Ovary (tissue), 3 donors: ENCODE results near the gene PPP4R3A.
"Not testable (repeated sequence)": the region's sequence is repeated elsewhere in the genome, so short reads cannot be mapped to it uniquely, and the experiment has no call there.

Source experiments
- EP300 ChIP-seq: sonication (generic); formaldehyde crosslinking; IDR thresholded peaks from one replicate; pipeline ENCODE4 v1.6.1; 2017; ENCODE audit warnings: antibody characterized with exemption
- POLR2A ChIP-seq: fragments of 450-650 bp; IDR thresholded peaks from one replicate; pipeline ENCODE4 v1.6.1; 2017; ENCODE audit warnings: antibody characterized with exemption, mild to moderate bottlenecking, moderate library complexity
- TF ChIP-seq, protein P1 (sequence below), 3 donors: fragments of 450-650 bp in 2 of 3; fragments of 200-600 bp in 1 of 3; IDR thresholded peaks; one replicate each; pipeline versions ENCODE4 v1.5.1 to v1.8.0; 2016 to 2022; ENCODE audit warnings: antibody characterized with exemption in 3 of 3, mild to moderate bottlenecking in 1 of 3
- donor health status: DM: no; HTN: no; CAD: no.

GRCh38 chr14:91428931-91429330 lies 81.2 kb downstream of the PPP4R3A start:
- TF ChIP-seq, protein P1, sequence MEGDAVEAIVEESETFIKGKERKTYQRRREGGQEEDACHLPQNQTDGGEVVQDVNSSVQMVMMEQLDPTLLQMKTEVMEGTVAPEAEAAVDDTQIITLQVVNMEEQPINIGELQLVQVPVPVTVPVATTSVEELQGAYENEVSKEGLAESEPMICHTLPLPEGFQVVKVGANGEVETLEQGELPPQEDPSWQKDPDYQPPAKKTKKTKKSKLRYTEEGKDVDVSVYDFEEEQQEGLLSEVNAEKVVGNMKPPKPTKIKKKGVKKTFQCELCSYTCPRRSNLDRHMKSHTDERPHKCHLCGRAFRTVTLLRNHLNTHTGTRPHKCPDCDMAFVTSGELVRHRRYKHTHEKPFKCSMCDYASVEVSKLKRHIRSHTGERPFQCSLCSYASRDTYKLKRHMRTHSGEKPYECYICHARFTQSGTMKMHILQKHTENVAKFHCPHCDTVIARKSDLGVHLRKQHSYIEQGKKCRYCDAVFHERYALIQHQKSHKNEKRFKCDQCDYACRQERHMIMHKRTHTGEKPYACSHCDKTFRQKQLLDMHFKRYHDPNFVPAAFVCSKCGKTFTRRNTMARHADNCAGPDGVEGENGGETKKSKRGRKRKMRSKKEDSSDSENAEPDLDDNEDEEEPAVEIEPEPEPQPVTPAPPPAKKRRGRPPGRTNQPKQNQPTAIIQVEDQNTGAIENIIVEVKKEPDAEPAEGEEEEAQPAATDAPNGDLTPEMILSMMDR (IDR thresholded peaks at IDR 0.05) = not testable (repeated sequence)
- not testable (repeated sequence) for TF ChIP-seq EP300, POLR2A
